Suprapubic skin (tissue), 4 donors: ENCODE data around the gene RNF20.

Experiments
- CTCF ChIP-seq, 2 donors: fragments of 200-600 bp in 1 of 2; fragments of 450-650 bp in 1 of 2; sonication (generic) in 1 of 2; IDR thresholded peaks; one replicate each; pipeline ENCODE4 v1.5.1; 2016 to 2019; ENCODE audit warnings: antibody characterized with exemption in 2 of 2, mild to moderate bottlenecking in 1 of 2, moderate library complexity in 1 of 2
- EP300 ChIP-seq: sonication (generic); formaldehyde crosslinking; IDR thresholded peaks from one replicate; pipeline ENCODE4 v1.6.1; 2017; ENCODE audit warnings: antibody characterized with exemption
- POLR2AphosphoS5 ChIP-seq, 3 donors: sonication (generic); formaldehyde crosslinking; IDR thresholded peaks; one replicate each; pipeline ENCODE4 v1.6.1; 2017; ENCODE audit warnings: antibody characterized with exemption in 3 of 3

DNA sequence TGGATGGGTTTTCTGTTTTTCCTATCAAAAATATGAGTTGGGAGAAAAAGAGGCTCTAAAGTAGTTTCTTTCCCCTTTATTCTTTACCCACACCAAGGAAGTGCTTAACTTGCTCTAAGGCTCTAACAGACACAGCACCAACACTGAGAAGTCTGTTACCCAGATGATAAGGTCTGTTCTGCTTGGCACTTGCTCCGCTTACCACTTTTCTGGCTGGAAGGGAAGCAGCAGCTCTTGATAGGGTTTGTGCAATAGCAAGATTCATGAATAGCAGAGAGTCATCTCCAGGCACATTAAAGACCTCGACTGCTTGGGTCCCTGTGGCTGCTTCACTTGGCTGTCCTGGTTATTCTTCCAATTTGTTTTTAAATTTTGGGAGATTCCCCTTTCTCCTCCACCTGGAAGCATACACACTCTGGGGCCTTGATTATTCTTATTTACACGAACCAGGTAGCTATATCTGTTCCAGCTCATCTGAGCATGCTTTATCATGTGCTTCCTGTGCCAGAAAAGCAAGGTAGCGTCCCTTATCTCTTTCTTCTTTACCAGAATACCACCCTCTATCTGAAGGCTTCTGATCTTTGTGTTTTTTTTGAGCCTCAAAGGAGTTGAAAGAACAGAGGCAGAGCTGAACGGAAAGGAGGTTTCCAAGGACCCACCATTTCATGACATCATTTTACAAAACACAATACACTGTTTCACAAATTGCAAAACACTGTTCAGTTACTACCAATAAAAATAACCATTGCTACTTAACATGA is 36.3 kb downstream of the RNF20 start:
- TF ChIP-seq POLR2AphosphoS5 (IDR thresholded peaks at IDR 0.05) (no peak), CTCF (IDR thresholded peaks at IDR 0.05) (no peak), EP300 (no peak)
